LNCAP (cell line): ENCODE measurements around the gene MYO7B.
A peak's percentile ranks its signal among the peaks of the same experiment; 100 is the strongest.

Experiments used
- CTCF ChIP-seq: fragments of 450-650 bp; IDR thresholded peaks from 2 replicates; pipeline ENCODE4 v1.5.1; 2017; ENCODE audit warnings: mild to moderate bottlenecking

MYO7B gene

GRCh38 chr2:127590386-127591190 lies 55.1 kb downstream of the MYO7B start:
- TF ChIP-seq CTCF: no peak

GRCh38 chr2:127591221-127591923 lies 55.9 kb downstream of the MYO7B start:
- TF ChIP-seq CTCF: peak; percentile 76

- TF ChIP-seq CTCF: no peak
Observed at GRCh38 chr2:127592761-127593227, 57.3 kb downstream of the MYO7B start.

GRCh38 chr2:127593228-127594115 lies 58.0 kb downstream of the MYO7B start:
- no peak for TF ChIP-seq CTCF

GRCh38 chr2:127594116-127594591 lies 58.7 kb downstream of the MYO7B start:
- no peak for TF ChIP-seq CTCF

GRCh38 chr2:127596311-127597045 lies 61.0 kb downstream of the MYO7B start:
- TF ChIP-seq CTCF: no peak
